HCT116 (cell line): Measurements from ENCODE around the gene RABEP1. TPM values are rescaled to one million over a fixed set of nuclear protein-coding genes. Genes with fewer than 3 reads are reported as not detected.

Experiments
- ATAC-seq: fragments of 200-7000 bp; cut with Tn5 transposase; 2 replicates; pipeline ENCODE4 v1.9.1; 2020; ENCODE audit warnings: mild to moderate bottlenecking, moderate library complexity
- BruUV-seq: library from RNA; stranded (reverse); fragments of 400-500 nt; replicated peaks from 2 replicates; lab custom pipeline; 2021; lab: Mats Ljungman, UMichigan
- CTCF ChIA-PET: fragments of 300-600 bp; sonication (Branson Sonifier 250); formaldehyde crosslinking; loops from one replicate; lab custom pipeline; 2021; ENCODE audit warnings: antibody characterized with exemption; lab: Charles Lee
- POLR2A ChIA-PET: fragments of 300-600, 350-600 bp; sonication (Branson Sonifier 250); formaldehyde crosslinking; loops from one replicate; lab custom pipeline; 2021; ENCODE audit warnings: antibody characterized with exemption; lab: Charles Lee
- RAD21 ChIA-PET, 2 experiments: fragments of 300-600 bp; sonication (Branson Sonifier 250); formaldehyde crosslinking; loops; one replicate each; lab custom pipeline; 2023; ENCODE audit warnings: low total read pairs in 2 of 2; ENCODE audit not compliant: uncharacterized antibody in 2 of 2, unreplicated experiment in 2 of 2, low non-redundant PET in 1 of 2; lab: Charles Lee
- DNase-seq: peaks from one replicate; pipeline ENCODE4 v3.0.0-alpha.2; 2010; ENCODE audit warnings: low read depth, low spot score
- H2AFZ ChIP-seq: fragments of 200-600 bp; shearing (Covaris generic), sonication (generic); 2 replicates; pipeline ENCODE4 v1.6.1; 2017; ENCODE audit warnings: low read depth, mixed run types, mixed read lengths, antibody characterized with exemption, low read length; ENCODE audit not compliant: poor library complexity, severe bottlenecking
- H3K27ac ChIP-seq: 2 replicates; pipeline ENCODE4 v1.5.1; 2012; ENCODE audit warnings: low read depth, low read length
- H3K27me3 ChIP-seq: fragments of 200-600 bp; sonication (generic); 2 replicates; pipeline ENCODE4 v1.6.1; 2016; ENCODE audit warnings: mixed run types, low read length, mixed read lengths; ENCODE audit not compliant: insufficient read depth
- H3K36me3 ChIP-seq, 2 experiments: fragments of 200-500 bp in 1 of 2; fragments of 200-600 bp in 1 of 2; sonication (Bioruptor generic) in 1 of 2; sonication (generic) in 1 of 2; 2 replicates each; pipeline versions ENCODE4 v1.5.1 to v1.6.1; 2014 to 2016; ENCODE audit warnings: low read length in 2 of 2, inconsistent platforms in 1 of 2, mixed read lengths in 1 of 2, mixed run types in 1 of 2; ENCODE audit not compliant: insufficient read depth in 2 of 2, control insufficient read depth in 1 of 2
- H3K4me1 ChIP-seq, 2 experiments: fragments of 200-600 bp in 1 of 2; sonication (generic) in 1 of 2; 2 replicates each; pipeline versions ENCODE4 v1.5.1 to v1.6.1; 2012 to 2017; ENCODE audit warnings: low read length in 2 of 2, inconsistent platforms in 1 of 2, mild to moderate bottlenecking in 1 of 2, mixed read lengths in 1 of 2, mixed run types in 1 of 2, moderate library complexity in 1 of 2; ENCODE audit not compliant: insufficient read depth in 2 of 2, control insufficient read depth in 1 of 2
- H3K4me2 ChIP-seq: fragments of 200-600 bp; sonication (generic); 2 replicates; pipeline ENCODE4 v1.6.1; 2017; ENCODE audit warnings: mixed run types, low read length, mixed read lengths
- H3K4me3 ChIP-seq, 2 experiments: fragments of 200-600 bp in 1 of 2; sonication (generic) in 1 of 2; replicated peaks in 1 of 2; 2 replicates each; pipeline ENCODE4 v1.5.1; 2011 to 2016; ENCODE audit warnings: low read length in 2 of 2, control low read depth in 1 of 2, low read depth in 1 of 2, mild to moderate bottlenecking in 1 of 2, mixed read lengths in 1 of 2, mixed run types in 1 of 2
- H3K79me2 ChIP-seq: fragments of 200-600 bp; sonication (generic); 2 replicates; pipeline ENCODE4 v1.6.1; 2017; ENCODE audit warnings: mild to moderate bottlenecking, mixed run types, low read length, moderate library complexity, mixed read lengths; ENCODE audit not compliant: insufficient read depth
- H3K9ac ChIP-seq: fragments of 200-600 bp; sonication (generic); 2 replicates; pipeline ENCODE4 v1.6.1; 2016; ENCODE audit warnings: low read length, mixed read lengths
- H3K9me2 ChIP-seq: fragments of 200-600 bp; sonication (generic), shearing (Covaris generic); 2 replicates; pipeline ENCODE4 v1.6.1; 2017; ENCODE audit warnings: mixed run types, mild to moderate bottlenecking, moderate library complexity; ENCODE audit not compliant: insufficient read depth
- H3K9me3 ChIP-seq, 2 experiments: fragments of 200-500 bp in 1 of 2; fragments of 200-600 bp in 1 of 2; sonication (Bioruptor generic) in 1 of 2; sonication (generic) in 1 of 2; 2 replicates each; pipeline ENCODE4 v1.6.1; 2014 to 2017; ENCODE audit warnings: low read length in 2 of 2, mixed read lengths in 2 of 2, inconsistent platforms in 1 of 2, low read depth in 1 of 2, mild to moderate bottlenecking in 1 of 2, mixed run types in 1 of 2, moderate library complexity in 1 of 2; ENCODE audit not compliant: control insufficient read depth in 1 of 2, insufficient read depth in 1 of 2
- H4K20me1 ChIP-seq: fragments of 200-600 bp; sonication (generic), shearing (Covaris generic); 2 replicates; pipeline ENCODE4 v1.6.1; 2017; ENCODE audit warnings: mixed run types, mild to moderate bottlenecking, moderate library complexity; ENCODE audit not compliant: insufficient read depth
- CBX3 ChIP-seq: IDR thresholded peaks from 2 replicates; pipeline ENCODE4 v1.6.1; 2012; ENCODE audit warnings: low read depth
- CEBPB ChIP-seq: IDR thresholded peaks from 2 replicates; pipeline ENCODE4 v1.6.1; 2012; ENCODE audit warnings: low read depth
- EGR1 ChIP-seq: IDR thresholded peaks from 2 replicates; pipeline ENCODE4 v1.6.1; 2012; ENCODE audit warnings: low read depth
- ELF1 ChIP-seq: IDR thresholded peaks from 2 replicates; pipeline ENCODE4 v1.6.1; 2012; ENCODE audit warnings: low read depth, borderline replicate concordance
- EZH2 ChIP-seq: fragments of 200-600 bp; sonication (generic); IDR thresholded peaks from 2 replicates; pipeline ENCODE4 v1.6.1; 2017; ENCODE audit warnings: antibody characterized with exemption, mixed run types
- FOSL1 ChIP-seq: IDR thresholded peaks from 2 replicates; pipeline ENCODE4 v1.6.1; 2012; ENCODE audit warnings: low read depth
- JUND ChIP-seq: IDR thresholded peaks from 2 replicates; pipeline ENCODE4 v1.6.1; 2012
- POLR2A ChIP-seq: IDR thresholded peaks from 2 replicates; pipeline ENCODE4 v1.7.0; 2011; ENCODE audit warnings: borderline replicate concordance; ENCODE audit not compliant: insufficient read depth, insufficient read length; ENCODE audit errors: extremely low read depth
- POLR2AphosphoS5 ChIP-seq: IDR thresholded peaks from 2 replicates; pipeline ENCODE4 v1.6.1; 2011; ENCODE audit warnings: mild to moderate bottlenecking, low read depth, low read length, moderate library complexity
- REST ChIP-seq: IDR thresholded peaks from 2 replicates; pipeline ENCODE4 v1.6.1; 2012; ENCODE audit warnings: low read depth
- YY1 ChIP-seq: IDR thresholded peaks from 2 replicates; pipeline ENCODE4 v1.6.1; 2011; ENCODE audit warnings: low read length, low read depth, moderate library complexity, mild to moderate bottlenecking; ENCODE audit not compliant: insufficient replicate concordance; ENCODE audit errors: extremely low read depth
- ZFX ChIP-seq: fragments of 450-650 bp; IDR thresholded peaks from 2 replicates; pipeline ENCODE4 v1.6.1; 2017
- intact Hi-C: fragments of 100-400 bp; cut with micrococcal nuclease; formaldehyde crosslinking; loops from 2 replicates; pipeline ENCODE4 v1.10.0; 2022
- total RNA-seq: library from RNA; stranded (reverse); gene quantifications from one replicate; pipeline ENCODE4 v1.2.1, GENCODE V29; 2021; ENCODE audit not compliant: unreplicated experiment
- TF ChIP-seq, protein P1 (sequence below): IDR thresholded peaks from 2 replicates; pipeline ENCODE4 v1.6.1; 2012
- TF ChIP-seq, protein P2 (sequence below): IDR thresholded peaks from 2 replicates; pipeline ENCODE4 v1.6.1; 2012
- TF ChIP-seq, protein P3 (sequence below), 3 experiments: fragments of 200-600 bp in 1 of 3; sonication (generic) in 1 of 3; IDR thresholded peaks in 2 of 3; conservative IDR thresholded peaks in 1 of 3; 2 replicates each; pipeline ENCODE4 v1.5.1; 2012 to 2017; ENCODE audit warnings: low read depth in 2 of 3, low read length in 2 of 3, antibody characterized with exemption in 1 of 3, borderline replicate concordance in 1 of 3, control low read depth in 1 of 3, mild to moderate bottlenecking in 1 of 3, mixed read lengths in 1 of 3, mixed run types in 1 of 3, moderate library complexity in 1 of 3; ENCODE audit not compliant: insufficient read depth in 1 of 3

The RABEP1 gene
- total RNA-seq, 1 experiment from 2014 or later: 38.5 TPM

DNA sequence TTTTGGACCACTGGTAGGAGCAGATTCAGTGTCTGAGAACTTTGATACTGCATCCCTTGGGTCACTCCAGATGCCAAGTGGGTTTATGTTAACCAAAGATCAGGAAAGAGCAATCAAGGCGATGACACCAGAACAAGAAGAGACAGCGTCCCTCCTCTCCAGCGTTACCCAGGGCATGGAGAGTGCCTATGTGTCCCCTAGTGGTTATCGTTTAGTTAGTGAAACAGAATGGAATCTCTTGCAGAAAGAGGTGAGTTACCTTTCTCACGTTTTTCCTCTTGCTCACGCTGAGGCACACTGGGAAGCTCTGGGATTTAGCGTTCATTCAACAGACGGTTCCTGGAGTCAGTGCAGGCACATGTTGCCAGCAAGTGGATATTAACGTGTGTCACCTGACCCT, 79.3 kb downstream of the RABEP1 start:
- no peaks in the 10 kb centered on the region for H4K20me1 ChIP-seq
- no peak overlapping the region for H3K9ac ChIP-seq
- no peaks in the 10 kb centered on the region for H3K27me3 ChIP-seq
- H3K9me3 ChIP-seq: no peaks in the 10 kb centered on the region
- CTCF ChIA-PET: no interaction called here
- H3K9me2 ChIP-seq: no peaks in the 10 kb centered on the region
- 0 out of 2 replicates have a peak, but pooled peaks cover 4% of the 10 kb centered on the region for H3K79me2 ChIP-seq
- ATAC-seq (no peak), DNase-seq (no peak)
- no peaks in the 10 kb centered on the region for H3K4me1 ChIP-seq
- H3K4me2 ChIP-seq: no peak overlapping the region
- intact Hi-C loops: no loop called here
- POLR2A ChIA-PET: no interaction called here
- H3K36me3 ChIP-seq: peaks cover 11 to 36% of the 10 kb centered on the region in 2 experiments
- no TSS peak for BruUV-seq
- no peak overlapping the region for H3K27ac ChIP-seq
- TF ChIP-seq, protein P1, sequence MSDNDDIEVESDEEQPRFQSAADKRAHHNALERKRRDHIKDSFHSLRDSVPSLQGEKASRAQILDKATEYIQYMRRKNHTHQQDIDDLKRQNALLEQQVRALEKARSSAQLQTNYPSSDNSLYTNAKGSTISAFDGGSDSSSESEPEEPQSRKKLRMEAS: no peak
- TF ChIP-seq ELF1: no peak
- no peak for TF ChIP-seq JUND
- no peak for TF ChIP-seq REST
- no peak for TF ChIP-seq EGR1
- no peak for TF ChIP-seq POLR2AphosphoS5
- no peak for TF ChIP-seq EZH2
- TF ChIP-seq FOSL1: no peak
- TF ChIP-seq YY1: no peak
- no peak for TF ChIP-seq ZFX
- TF ChIP-seq CEBPB: no peak
- TF ChIP-seq, protein P2, sequence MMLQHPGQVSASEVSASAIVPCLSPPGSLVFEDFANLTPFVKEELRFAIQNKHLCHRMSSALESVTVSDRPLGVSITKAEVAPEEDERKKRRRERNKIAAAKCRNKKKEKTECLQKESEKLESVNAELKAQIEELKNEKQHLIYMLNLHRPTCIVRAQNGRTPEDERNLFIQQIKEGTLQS: no peak
- no peak for TF ChIP-seq POLR2A
- TF ChIP-seq CBX3: no peak
- TF ChIP-seq, protein P3, sequence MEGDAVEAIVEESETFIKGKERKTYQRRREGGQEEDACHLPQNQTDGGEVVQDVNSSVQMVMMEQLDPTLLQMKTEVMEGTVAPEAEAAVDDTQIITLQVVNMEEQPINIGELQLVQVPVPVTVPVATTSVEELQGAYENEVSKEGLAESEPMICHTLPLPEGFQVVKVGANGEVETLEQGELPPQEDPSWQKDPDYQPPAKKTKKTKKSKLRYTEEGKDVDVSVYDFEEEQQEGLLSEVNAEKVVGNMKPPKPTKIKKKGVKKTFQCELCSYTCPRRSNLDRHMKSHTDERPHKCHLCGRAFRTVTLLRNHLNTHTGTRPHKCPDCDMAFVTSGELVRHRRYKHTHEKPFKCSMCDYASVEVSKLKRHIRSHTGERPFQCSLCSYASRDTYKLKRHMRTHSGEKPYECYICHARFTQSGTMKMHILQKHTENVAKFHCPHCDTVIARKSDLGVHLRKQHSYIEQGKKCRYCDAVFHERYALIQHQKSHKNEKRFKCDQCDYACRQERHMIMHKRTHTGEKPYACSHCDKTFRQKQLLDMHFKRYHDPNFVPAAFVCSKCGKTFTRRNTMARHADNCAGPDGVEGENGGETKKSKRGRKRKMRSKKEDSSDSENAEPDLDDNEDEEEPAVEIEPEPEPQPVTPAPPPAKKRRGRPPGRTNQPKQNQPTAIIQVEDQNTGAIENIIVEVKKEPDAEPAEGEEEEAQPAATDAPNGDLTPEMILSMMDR (IDR thresholded peaks at IDR 0.05 in 2 of 3, conservative IDR thresholded peaks at IDR 0.05 in 1 of 3; ENCODE audit: borderline replicate concordance in 1 of 3, insufficient read depth in 1 of 3, low read depth in 2 of 3, low read length in 2 of 3): no peak
- RAD21 ChIA-PET: no interaction called here
- no peak overlapping the region for H3K4me3 ChIP-seq
- H2AFZ ChIP-seq: no peak overlapping the region
